Esophagus muscularis mucosa (tissue), 4 donors: ENCODE results near the gene PRPF31. TPM values are rescaled to one million over a fixed set of nuclear protein-coding genes. Genes with fewer than 3 reads are reported as not detected.

Source experiments
- DNase-seq: peaks from one replicate; pipeline ENCODE4 v3.0.0-alpha.2; 2017; ENCODE audit errors: extremely low spot score
- H3K27ac ChIP-seq, 4 donors: fragments of 200-600 bp; sonication (generic); replicated peaks in 1 of 4; 1 replicate in 3 of 4; 2 replicates in 1 of 4; pipeline ENCODE4 v1.5.1; 2016 to 2019; ENCODE audit warnings: mild to moderate bottlenecking in 1 of 4
- H3K27me3 ChIP-seq, 4 donors: fragments of 200-600 bp; sonication (generic); one replicate each; pipeline versions ENCODE4 v1.5.1 to v1.6.0; 2016 to 2019
- H3K36me3 ChIP-seq, 4 donors: fragments of 200-600 bp; sonication (generic); one replicate each; pipeline ENCODE4 v1.5.1; 2016 to 2019
- H3K4me1 ChIP-seq, 4 donors: fragments of 200-600 bp; sonication (generic); one replicate each; pipeline ENCODE4 v1.5.1; 2016 to 2019
- H3K4me3 ChIP-seq, 4 donors: fragments of 200-600 bp; sonication (generic); 1 replicate in 2 of 4; 2 replicates in 2 of 4; pipeline ENCODE4 v1.5.1; 2016 to 2019; ENCODE audit warnings: mild to moderate bottlenecking in 4 of 4, moderate library complexity in 1 of 4
- H3K9me3 ChIP-seq, 4 donors: fragments of 200-600 bp; sonication (generic); 1 replicate in 3 of 4; 2 replicates in 1 of 4; pipeline ENCODE4 v1.5.1; 2016 to 2019
- CTCF ChIP-seq, 3 experiments: fragments of 200-600 bp in 2 of 3; fragments of 450-650 bp in 1 of 3; sonication (generic) in 2 of 3; IDR thresholded peaks; one replicate each; pipeline ENCODE4 v1.5.1; 2017 to 2019; ENCODE audit warnings: antibody characterized with exemption in 3 of 3, mild to moderate bottlenecking in 2 of 3, moderate library complexity in 1 of 3
- EP300 ChIP-seq: sonication (generic); formaldehyde crosslinking; IDR thresholded peaks from one replicate; pipeline ENCODE4 v1.6.1; 2017; ENCODE audit warnings: antibody characterized with exemption
- POLR2A ChIP-seq: fragments of 450-650 bp; IDR thresholded peaks from one replicate; pipeline ENCODE4 v1.6.1; 2017; ENCODE audit warnings: antibody characterized with exemption, moderate library complexity, mild to moderate bottlenecking, low read depth
- POLR2AphosphoS5 ChIP-seq, 2 donors: sonication (generic); formaldehyde crosslinking; IDR thresholded peaks; one replicate each; pipeline ENCODE4 v1.6.1; 2017; ENCODE audit warnings: antibody characterized with exemption in 2 of 2
- WGBS: methylation state at CpG from one replicate; pipeline ENCODE4 v1.1.5; 2018; 5-methylcytosine and 5-hydroxymethylcytosine counted together
- intact Hi-C: fragments of 100-400 bp; cut with DNase I; formaldehyde crosslinking; loops from one replicate; pipeline ENCODE4 v1.15.1; 2023
- total RNA-seq, 4 donors: library from RNA; depleted of rRNA; stranded (reverse); fragments of >200 nt; gene quantifications; one replicate each; pipeline versions ENCODE4 v1.1.0 to v1.2.1, GENCODE V29; 2016

The PRPF31 gene
- total RNA-seq, 4 donors from 2014 or later, result 44.9 to 64.3 (median 56.0) TPM

DNA sequence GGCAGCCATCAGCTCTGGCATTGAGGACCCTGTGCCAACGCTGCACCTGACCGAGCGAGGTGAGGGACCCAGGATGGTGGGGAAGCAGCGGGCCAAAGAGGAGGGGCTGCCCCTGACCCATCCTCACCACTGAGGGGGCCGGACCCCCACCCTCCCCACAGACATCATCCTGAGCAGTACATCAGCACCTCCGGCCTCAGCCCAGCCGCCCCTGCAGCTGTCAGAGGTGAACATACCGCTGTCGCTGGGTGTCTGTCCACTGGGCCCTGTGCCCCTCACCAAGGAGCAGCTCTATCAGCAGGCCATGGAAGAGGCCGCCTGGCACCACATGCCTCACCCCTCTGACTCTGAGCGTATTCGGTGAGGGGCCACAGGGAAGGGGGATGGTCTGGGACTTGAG, 36.7 kb downstream of the PRPF31 start:
- TF ChIP-seq EP300, result no peak
- TF ChIP-seq POLR2AphosphoS5 (IDR thresholded peaks at IDR 0.05), result peak in 1 of 2 donors; percentile 27
- intact Hi-C loops, result no loop called here
- H3K27me3 ChIP-seq, result no peaks in the 10 kb centered on the region
- peaks cover 7 to 27% (median 22%) of the 10 kb centered on the region in 4 donors for H3K4me1 ChIP-seq
- no peaks in the 10 kb centered on the region for H3K9me3 ChIP-seq
- DNase-seq, result no peak
- peaks cover 93 to 100% (median 100%) of the 10 kb centered on the region in 4 donors for H3K36me3 ChIP-seq
- H3K27ac ChIP-seq, result no peak overlapping the region
- H3K4me3 ChIP-seq, result no peak overlapping the region
- WGBS, result 92% methylated on average over 7 of the region's 12 CpGs

- Histone ChIP-seq H3K9me3 (no peaks in the 10 kb centered on the region), H3K4me1 (peaks cover 5 to 26% (median 20%) of the 10 kb centered on the region in 4 donors), H3K27me3 (no peaks in the 10 kb centered on the region), H3K27ac (peak overlapping the region; percentile 25 to 52 (median 44)), H3K36me3 (peaks cover 91 to 100% (median 100%) of the 10 kb centered on the region in 4 donors), H3K4me3 (no peak overlapping the region)
- intact Hi-C loops, result no loop called here
- WGBS, result 83% methylated on average over 25 of the region's 25 CpGs
- no peak for TF ChIP-seq POLR2A
- TF ChIP-seq EP300, result no peak
- TF ChIP-seq POLR2AphosphoS5 (IDR thresholded peaks at IDR 0.05), result no peak
- no peak for TF ChIP-seq CTCF (IDR thresholded peaks at IDR 0.05)
- no peak for DNase-seq
These were observed 37.4 kb downstream of the PRPF31 start for GRCh38 chr19:54152878-54153524.

- no peak for DNase-seq
- TF ChIP-seq EP300 (no peak), POLR2A (no peak), POLR2AphosphoS5 (IDR thresholded peaks at IDR 0.05) (no peak), CTCF (IDR thresholded peaks at IDR 0.05) (no peak)
- H3K4me1 ChIP-seq, result peaks cover 9 to 27% (median 23%) of the 10 kb centered on the region in 4 donors
- peak overlapping the region in 3 of 4 donors; percentile 15 to 45 (median 25) for H3K27ac ChIP-seq
- no peaks in the 10 kb centered on the region for H3K9me3 ChIP-seq
- no peak overlapping the region for H3K4me3 ChIP-seq
- WGBS, result 70% methylated on average over 8 of the region's 10 CpGs
- intact Hi-C loops, result no loop called here
- H3K27me3 ChIP-seq, result no peaks in the 10 kb centered on the region
- H3K36me3 ChIP-seq, result peaks cover 86 to 96% (median 94%) of the 10 kb centered on the region in 4 donors
These were observed 38.3 kb downstream of the PRPF31 start for GRCh38 chr19:54153731-54154326.

DNA sequence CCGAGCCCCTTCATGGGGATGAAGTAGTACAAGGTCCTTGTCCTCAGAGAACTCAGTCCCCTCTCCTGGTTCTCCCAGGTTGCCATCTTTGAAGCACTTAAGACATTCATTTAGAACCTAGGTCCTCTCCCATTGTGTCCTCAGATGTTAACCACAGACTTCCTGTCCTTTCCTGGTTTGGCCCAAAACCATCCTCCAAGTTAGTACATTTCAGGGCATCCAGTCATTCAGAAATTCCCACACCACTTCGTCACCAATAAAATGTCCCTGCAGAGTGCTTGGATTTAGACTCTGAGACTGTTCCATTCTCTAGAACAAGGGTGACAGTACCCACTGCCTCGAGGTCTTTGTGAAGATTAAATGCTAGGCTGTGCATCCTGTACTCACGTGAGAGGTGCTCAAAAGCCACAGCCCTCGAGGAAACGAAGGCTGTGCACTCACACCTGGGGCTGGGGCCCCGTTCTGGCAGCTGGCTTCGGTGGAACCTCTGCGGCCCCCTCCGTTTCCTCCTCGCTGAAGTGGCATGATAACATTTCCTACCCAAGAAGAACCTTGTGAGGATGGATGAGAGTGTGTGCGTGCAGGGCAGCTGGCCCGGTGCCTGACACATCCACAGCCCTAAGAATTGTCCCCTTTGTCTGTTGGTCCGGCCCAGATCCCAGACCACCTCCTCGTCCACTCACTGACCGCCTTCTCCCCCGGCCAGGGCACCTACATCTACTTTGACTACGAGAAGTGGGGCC, 39.2 kb downstream of the PRPF31 start:
- DNase-seq, result no peak

More for the DNA sequence above, 39.2 kb downstream of the PRPF31 start:
- peaks cover 11 to 32% (median 26%) of the 10 kb centered on the region in 4 donors for H3K4me1 ChIP-seq
- peaks cover 77 to 86% (median 85%) of the 10 kb centered on the region in 4 donors for H3K36me3 ChIP-seq
- no peak overlapping the region for H3K4me3 ChIP-seq
- 68% methylated on average over 18 of the region's 18 CpGs for WGBS
- TF ChIP-seq POLR2AphosphoS5 (IDR thresholded peaks at IDR 0.05) (no peak), CTCF (IDR thresholded peaks at IDR 0.05) (no peak), POLR2A (no peak), EP300 (no peak)
- H3K27me3 ChIP-seq, result no peaks in the 10 kb centered on the region
- no peak overlapping the region for H3K27ac ChIP-seq
- H3K9me3 ChIP-seq, result no peaks in the 10 kb centered on the region
- intact Hi-C loops, result no loop called here
